ENCODE data around the gene SAMD14.

The SAMD14 gene

GRCh38 chr17:50095626-50096037, 34.3 kb downstream of the SAMD14 start:
- DNase-seq (ENCODE audit: low read depth): no peak

GRCh38 chr17:50094753-50095619, 35.0 kb downstream of the SAMD14 start, which contains the start of gene PDK2:
TSS of gene PDK2 (plus strand) at chr17:50095351. CDS start at chr17:50095436, 85 bp downstream.
- peak; percentile 97 for DNase-seq (ENCODE audit: low read depth)

- peak; percentile 78 for DNase-seq (ENCODE audit: low read depth)
These were observed 35.7 kb downstream of the SAMD14 start for GRCh38 chr17:50094243-50094752.

- DNase-seq (ENCODE audit: low read depth): no peak
These were observed 36.2 kb downstream of the SAMD14 start for GRCh38 chr17:50093807-50094206.

GRCh38 chr17:50093246-50093645, 36.7 kb downstream of the SAMD14 start:
- no peak for DNase-seq (ENCODE audit: low read depth)

GRCh38 chr17:50091918-50092285, 38.1 kb downstream of the SAMD14 start:
- DNase-seq (ENCODE audit: low read depth): no peak

GRCh38 chr17:50090971-50091917, 38.7 kb downstream of the SAMD14 start:
- DNase-seq (ENCODE audit: low read depth): no peak

- no peak for DNase-seq (ENCODE audit: low read depth)
These were observed 39.9 kb downstream of the SAMD14 start for GRCh38 chr17:50090071-50090470.

GRCh38 chr17:50088952-50089825, 40.8 kb downstream of the SAMD14 start:
- DNase-seq (ENCODE audit: low read depth): no peak

- DNase-seq (ENCODE audit: low read depth): no peak
These were observed 42.0 kb downstream of the SAMD14 start for GRCh38 chr17:50087912-50088405.

GRCh38 chr17:50087246-50087911, 42.6 kb downstream of the SAMD14 start:
- peak; percentile 57 for DNase-seq (ENCODE audit: low read depth)

- no peak for DNase-seq (ENCODE audit: low read depth)
These were observed 48.2 kb downstream of the SAMD14 start for GRCh38 chr17:50081757-50082156.

- no peak for DNase-seq (ENCODE audit: low read depth)
These were observed 49.1 kb downstream of the SAMD14 start for GRCh38 chr17:50080827-50081226.

GRCh38 chr17:50080096-50080480, 49.9 kb downstream of the SAMD14 start:
- no peak for DNase-seq (ENCODE audit: low read depth)

- no peak for DNase-seq (ENCODE audit: low read depth)
These were observed 50.4 kb downstream of the SAMD14 start for GRCh38 chr17:50079334-50080095.

GRCh38 chr17:50078430-50078829, 51.5 kb downstream of the SAMD14 start:
- no peak for DNase-seq (ENCODE audit: low read depth)

GRCh38 chr17:50076591-50077235, 53.2 kb downstream of the SAMD14 start:
- DNase-seq (ENCODE audit: low read depth): no peak

- no peak for DNase-seq (ENCODE audit: low read depth)
These were observed 53.8 kb downstream of the SAMD14 start for GRCh38 chr17:50076221-50076590.

GRCh38 chr17:50075446-50076032, 54.4 kb downstream of the SAMD14 start:
- DNase-seq (ENCODE audit: low read depth): no peak

All from iris pigment epithelial cell (primary cell).